Chondrocyte (in vitro differentiated cells): ENCODE results near the gene ZNF775. TPM values are rescaled to one million over a fixed set of nuclear protein-coding genes. Genes with fewer than 3 reads are reported as not detected.
A peak's percentile ranks its signal among the peaks of the same experiment; 100 is the strongest.

Experiments used
- DNase-seq: peaks from one replicate; pipeline ENCODE4 v3.0.0; 2021; ENCODE audit warnings: mixed read lengths, low spot score
- H3K27ac Mint-ChIP-seq: one replicate; pipeline ENCODE4 v1.8.0; 2021; ENCODE audit warnings: mild to moderate bottlenecking, moderate library complexity, mixed read lengths; ENCODE audit not compliant: unreplicated experiment
- H3K27me3 Mint-ChIP-seq: 2 replicates; pipeline ENCODE4 v1.8.0; 2021; ENCODE audit warnings: low read depth, mixed read lengths
- H3K36me3 Mint-ChIP-seq: 2 replicates; pipeline ENCODE4 v1.8.0; 2021; ENCODE audit warnings: low read depth, mixed read lengths
- H3K4me1 Mint-ChIP-seq: 2 replicates; pipeline ENCODE4 v1.8.0; 2021; ENCODE audit warnings: low read depth, mild to moderate bottlenecking, mixed read lengths
- H3K4me3 Mint-ChIP-seq: one replicate; pipeline ENCODE4 v1.8.0; 2021; ENCODE audit warnings: mild to moderate bottlenecking, moderate library complexity, mixed read lengths; ENCODE audit not compliant: unreplicated experiment
- H3K9me3 Mint-ChIP-seq: 2 replicates; pipeline ENCODE4 v1.8.0; 2021; ENCODE audit warnings: low read depth, mixed read lengths
- CTCF ChIP-seq: fragments of 200-600 bp; sonication (generic); IDR thresholded peaks from 2 replicates; pipeline ENCODE4 v1.5.0; 2021; ENCODE audit warnings: antibody characterized with exemption, mild to moderate bottlenecking, moderate library complexity
- total RNA-seq: library from RNA; stranded (reverse); gene quantifications from 3 replicates; pipeline ENCODE4 v1.2.1, GENCODE V29; 2021

Gene ZNF775
- total RNA-seq, 1 donor from 2014 or later: 6.0 TPM

GRCh38 chr7:150376560-150376959, 2.6 kb upstream of the ZNF775 start:
- no peak overlapping the region for H3K4me3 Mint-ChIP-seq
- H3K27me3 Mint-ChIP-seq: no peaks in the 10 kb centered on the region
- peaks cover 9% of the 10 kb centered on the region for H3K36me3 Mint-ChIP-seq
- H3K4me1 Mint-ChIP-seq: peaks cover 32% of the 10 kb centered on the region
- no peaks in the 10 kb centered on the region for H3K9me3 Mint-ChIP-seq
- H3K27ac Mint-ChIP-seq: peak overlapping the region; percentile 6
- no peak for TF ChIP-seq CTCF
- DNase-seq: no peak

GRCh38 chr7:150377196-150377595, 1.9 kb upstream of the ZNF775 start:
- Mint-ChIP-seq H3K27ac (no peak overlapping the region), H3K36me3 (peaks cover 9% of the 10 kb centered on the region), H3K4me1 (peaks cover 32% of the 10 kb centered on the region), H3K4me3 (no peak overlapping the region), H3K9me3 (no peaks in the 10 kb centered on the region), H3K27me3 (no peaks in the 10 kb centered on the region)
- no peak for TF ChIP-seq CTCF
- no peak for DNase-seq

- H3K27ac Mint-ChIP-seq: no peak overlapping the region
- TF ChIP-seq CTCF: no peak
- DNase-seq: no peak
- no peak overlapping the region for H3K4me3 Mint-ChIP-seq
- H3K27me3 Mint-ChIP-seq: no peaks in the 10 kb centered on the region
- H3K9me3 Mint-ChIP-seq: no peaks in the 10 kb centered on the region
- H3K4me1 Mint-ChIP-seq: peaks cover 32% of the 10 kb centered on the region
- peaks cover 9% of the 10 kb centered on the region for H3K36me3 Mint-ChIP-seq
Measured at GRCh38 chr7:150377635-150378034, 1.5 kb upstream of the ZNF775 start.

GRCh38 chr7:150378115-150378852, 846 bp upstream of the ZNF775 start:
- Mint-ChIP-seq H3K4me1 (peaks cover 34% of the 10 kb centered on the region), H3K9me3 (no peaks in the 10 kb centered on the region), H3K27me3 (no peaks in the 10 kb centered on the region), H3K4me3 (peak overlapping the region; percentile 60), H3K27ac (peak overlapping the region; percentile 68), H3K36me3 (peaks cover 9% of the 10 kb centered on the region)
- TF ChIP-seq CTCF: peak; percentile 57
- no peak for DNase-seq

- H3K9me3 Mint-ChIP-seq: no peaks in the 10 kb centered on the region
- peak overlapping the region; percentile 94 for H3K4me3 Mint-ChIP-seq
- H3K36me3 Mint-ChIP-seq: no peaks in the 10 kb centered on the region
- peaks cover 34% of the 10 kb centered on the region for H3K4me1 Mint-ChIP-seq
- TF ChIP-seq CTCF: peak; percentile 14
- DNase-seq: no peak
- peak overlapping the region; percentile 25 for H3K27ac Mint-ChIP-seq
- H3K27me3 Mint-ChIP-seq: no peaks in the 10 kb centered on the region
Measured at GRCh38 chr7:150379441-150380379, 580 bp downstream of the ZNF775 start.
